ENCODE data around the gene ASS1.

DNA sequence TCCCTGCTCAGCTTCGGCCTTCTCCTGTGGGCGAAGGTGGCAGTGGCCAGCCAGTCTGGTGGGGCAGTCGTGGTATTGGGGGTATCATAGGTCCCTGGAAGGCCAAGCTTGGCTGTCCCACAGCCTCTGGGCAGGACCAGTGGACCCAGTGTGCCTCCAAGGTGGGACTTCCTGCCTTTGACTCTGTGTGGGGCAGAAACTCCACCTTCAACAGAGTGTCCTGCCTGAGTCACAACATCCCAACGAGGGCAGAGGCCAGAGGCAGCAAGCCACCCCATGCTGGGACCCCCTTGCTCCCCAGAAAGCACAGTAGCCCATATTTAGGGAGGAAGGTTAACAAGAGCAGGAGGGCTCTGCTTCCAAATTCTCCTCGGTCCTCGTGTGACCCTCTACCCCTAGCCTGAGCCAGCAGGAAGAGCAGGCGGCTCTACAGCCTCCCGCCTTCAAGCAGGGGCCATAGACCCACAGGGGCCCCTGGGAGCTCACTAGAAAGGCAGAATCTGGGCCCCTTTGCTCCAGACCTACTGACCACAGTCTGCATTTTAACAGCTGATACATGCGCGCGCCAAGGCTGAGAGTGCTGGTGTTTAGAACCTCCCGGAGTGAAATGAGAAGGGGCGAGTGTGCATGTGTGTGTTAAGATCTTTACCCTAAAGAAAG lies 83.0 kb downstream of the ASS1 start:
- no peak for TF ChIP-seq CTCF (IDR thresholded peaks at IDR 0.05; ENCODE audit: low read length)
- TF ChIP-seq EZH2 (optimal IDR thresholded peaks at IDR 0.05; ENCODE audit: low read depth, low read length) = no peak
- TF ChIP-seq EZH2phosphoT487 (IDR thresholded peaks at IDR 0.05; ENCODE audit: low read length) = no peak

Data from MM.1S (cell line).